ENCODE measurements around the gene PEX14.

DNA sequence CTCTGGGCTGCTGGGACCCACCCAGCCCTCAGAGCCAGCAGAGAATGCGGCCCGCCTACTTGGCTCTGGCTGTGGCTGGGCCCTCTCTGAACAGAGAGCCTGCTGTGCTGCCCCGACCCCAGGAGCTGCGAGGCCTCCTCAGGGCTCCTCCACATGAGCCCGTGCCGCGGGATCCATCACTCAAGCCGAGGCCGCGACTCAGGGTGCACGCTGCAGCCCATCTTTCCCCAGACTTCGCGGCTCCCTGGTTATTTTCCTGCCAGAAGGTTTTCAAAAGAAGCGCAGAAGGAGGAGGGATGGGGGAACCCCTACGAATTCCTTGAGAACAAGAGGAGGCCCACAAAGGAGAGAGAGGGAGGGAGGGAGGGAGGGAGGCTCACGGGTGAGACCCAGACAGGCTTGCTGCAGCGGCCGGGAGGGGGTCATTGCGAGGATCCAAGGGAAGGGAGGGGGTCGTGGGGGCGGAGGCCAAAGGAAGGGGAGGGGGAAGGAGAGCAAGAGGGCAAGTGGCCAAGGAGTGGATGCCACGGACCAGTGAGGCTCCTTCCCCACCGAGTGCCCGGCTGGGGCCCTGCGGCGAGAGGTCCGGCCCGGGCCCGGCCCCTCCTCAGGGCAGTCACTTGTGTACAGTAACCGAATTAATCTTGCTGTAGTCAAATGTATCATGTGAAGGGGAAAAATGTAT lies 174.9 kb downstream of the PEX14 start:
- TF ChIP-seq REST (IDR thresholded peaks at IDR 0.05; ENCODE audit: low read depth): no peak
- TF ChIP-seq, protein P1, sequence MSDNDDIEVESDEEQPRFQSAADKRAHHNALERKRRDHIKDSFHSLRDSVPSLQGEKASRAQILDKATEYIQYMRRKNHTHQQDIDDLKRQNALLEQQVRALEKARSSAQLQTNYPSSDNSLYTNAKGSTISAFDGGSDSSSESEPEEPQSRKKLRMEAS (IDR thresholded peaks at IDR 0.05): no peak
- TF ChIP-seq TAF1 (IDR thresholded peaks at IDR 0.05; ENCODE audit: low read depth): no peak

Data from Ishikawa (cell line).